AG20443 (cell line): Measurements from ENCODE around the gene SPEM2.
"Not testable (repeated sequence)": the region's sequence is repeated elsewhere in the genome, so short reads cannot be mapped to it uniquely, and the experiment has no call there.

ENCODE experiments used
- DNase-seq: peaks from one replicate; pipeline ENCODE4 v3.0.0; 2012; ENCODE audit warnings: low spot score, mixed read lengths

Gene SPEM2

GRCh38 chr17:7471729-7472128 is 46.3 kb downstream of the SPEM2 start:
- DNase-seq = no peak

DNA sequence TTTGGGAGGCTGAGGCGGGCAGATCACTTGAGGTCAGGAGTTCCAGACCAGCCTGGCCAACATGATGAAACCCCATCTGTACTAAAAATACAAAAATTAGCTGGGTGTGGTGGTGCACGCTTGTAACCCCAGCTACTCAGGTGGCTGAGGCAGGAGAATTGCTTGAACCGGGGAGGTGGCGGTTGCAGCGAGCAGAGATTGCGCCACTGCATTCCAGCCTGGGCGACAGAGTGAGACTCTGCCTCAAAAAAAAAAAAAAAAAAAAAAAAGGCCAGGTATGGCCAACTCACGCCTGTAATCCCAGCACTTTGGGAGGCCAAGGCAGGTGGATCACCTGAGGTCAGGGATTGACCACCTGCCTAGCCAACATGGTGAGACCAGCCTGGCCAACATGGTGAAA is 49.4 kb downstream of the SPEM2 start:
- not testable (repeated sequence) for DNase-seq

- peak; percentile 82 for DNase-seq
Measured at GRCh38 chr17:7475764-7476422, 50.5 kb downstream of the SPEM2 start.

DNA sequence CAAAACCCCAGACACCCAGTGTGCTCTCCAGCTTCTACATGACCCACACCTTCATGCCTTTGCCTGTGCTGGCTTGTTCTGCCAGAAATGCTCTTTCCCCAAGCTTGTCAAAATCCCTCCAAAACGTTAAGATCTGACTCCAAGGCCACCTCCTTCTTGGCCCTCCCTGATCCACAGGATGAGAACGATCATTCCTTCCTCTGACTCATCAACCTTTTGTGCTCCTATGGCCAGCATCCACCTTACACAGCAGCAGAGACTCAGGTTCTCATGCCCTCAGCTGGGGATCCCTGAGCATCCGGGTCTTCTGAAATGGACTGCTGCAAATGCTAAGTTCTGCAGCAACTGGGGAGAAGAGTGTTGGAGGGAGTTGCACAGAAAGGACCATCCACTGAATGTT is 51.1 kb downstream of the SPEM2 start:
- no peak for DNase-seq

DNA sequence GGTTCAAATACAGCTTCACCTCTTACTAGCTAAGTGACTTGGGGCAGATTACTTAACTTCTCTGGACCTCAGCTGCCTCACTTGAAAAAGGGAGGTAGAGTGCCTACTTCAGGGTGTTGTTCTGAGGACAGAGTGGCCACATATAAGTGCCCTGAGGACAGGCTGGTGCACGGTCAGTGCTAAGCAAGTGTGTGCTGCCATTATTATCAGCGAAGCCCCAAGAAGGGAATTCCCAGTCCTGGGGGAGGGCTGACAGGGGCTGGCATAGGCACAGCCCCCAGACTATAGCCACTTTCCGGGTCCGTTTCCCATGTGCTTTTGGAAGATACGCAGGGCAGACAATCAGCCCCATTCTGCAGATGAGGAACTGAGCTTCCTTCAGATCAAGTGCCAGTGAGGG is 51.5 kb downstream of the SPEM2 start:
- no peak for DNase-seq
